ENCODE data around the gene CDH4.

The CDH4 gene

GRCh38 chr20:61420781-61421180 is 168.7 kb downstream of the CDH4 start:
- H4K8ac ChIP-seq (ENCODE audit: low read depth, low read length) = no peak overlapping the region
- H2BK120ac ChIP-seq (ENCODE audit: insufficient read depth, low read length, poor library complexity) = no peak overlapping the region
- H3K14ac ChIP-seq (ENCODE audit: low read length) = no peak overlapping the region
- no peak overlapping the region for H2AFZ ChIP-seq (ENCODE audit: insufficient read depth, low read length, poor library complexity)
- H2BK12ac ChIP-seq (ENCODE audit: low read length) = no peak overlapping the region
- H3K18ac ChIP-seq (ENCODE audit: low read length) = no peak overlapping the region
- H3K9me3 ChIP-seq (ENCODE audit: insufficient read depth, low read depth, low read length) = peaks cover 8% of the 10 kb centered on the region
- DNase-seq = no peak
- no peaks in the 10 kb centered on the region for H3K79me2 ChIP-seq (ENCODE audit: control insufficient read depth, insufficient read depth, low read length, poor library complexity)
- H3K4me2 ChIP-seq (ENCODE audit: low read length) = no peak overlapping the region
- no peaks in the 10 kb centered on the region for H3K27me3 ChIP-seq (ENCODE audit: insufficient read depth, low read length)
- no peak overlapping the region for H2BK5ac ChIP-seq (ENCODE audit: low read depth, low read length, poor library complexity)
- no peaks in the 10 kb centered on the region for H3K36me3 ChIP-seq (ENCODE audit: control insufficient read depth in 1 of 2, insufficient read depth in 2 of 2, low read length in 2 of 2)
- H4K91ac ChIP-seq (ENCODE audit: low read depth, low read length) = no peak overlapping the region
- H4K12ac ChIP-seq (ENCODE audit: low read depth, low read length) = no peak overlapping the region
- H3K27ac ChIP-seq (ENCODE audit: low read depth, low read length) = no peak overlapping the region
- no peak overlapping the region for H3K23ac ChIP-seq (ENCODE audit: low read length)
- no CpG with 5 or more reads among the region's 7 CpGs for WGBS (ENCODE audit: extremely low coverage, insufficient coverage, insufficient read length)
- H3K4me3 ChIP-seq (ENCODE audit: low read depth, low read length) = peak overlapping the region; percentile 42
- H2AK5ac ChIP-seq (ENCODE audit: low read length) = no peak overlapping the region
- H3K4ac ChIP-seq (ENCODE audit: low read depth, low read length) = no peak overlapping the region
- H3K79me1 ChIP-seq (ENCODE audit: low read length) = no peaks in the 10 kb centered on the region
- no peaks in the 10 kb centered on the region for H3K4me1 ChIP-seq (ENCODE audit: control insufficient read depth in 1 of 2, insufficient read depth in 2 of 2, low read length in 2 of 2)
- no peak overlapping the region for H3K9ac ChIP-seq (ENCODE audit: low read length)

GRCh38 chr20:61422636-61423425 is 170.8 kb downstream of the CDH4 start:
- no CpG with 5 or more reads among the region's 13 CpGs for WGBS (ENCODE audit: extremely low coverage, insufficient coverage, insufficient read length)
- Histone ChIP-seq H3K79me1 (ENCODE audit: low read length) (no peaks in the 10 kb centered on the region), H3K18ac (ENCODE audit: low read length) (no peak overlapping the region), H4K12ac (ENCODE audit: low read depth, low read length) (no peak overlapping the region), H2BK5ac (ENCODE audit: low read depth, low read length, poor library complexity) (no peak overlapping the region), H3K4me3 (ENCODE audit: low read depth, low read length) (no peak overlapping the region), H3K4me2 (ENCODE audit: low read length) (no peak overlapping the region), H4K8ac (ENCODE audit: low read depth, low read length) (no peak overlapping the region), H3K79me2 (ENCODE audit: control insufficient read depth, insufficient read depth, low read length, poor library complexity) (no peaks in the 10 kb centered on the region), H3K14ac (ENCODE audit: low read length) (no peak overlapping the region), H3K9me3 (ENCODE audit: insufficient read depth, low read depth, low read length) (peaks cover 8% of the 10 kb centered on the region), H3K27me3 (ENCODE audit: insufficient read depth, low read length) (no peaks in the 10 kb centered on the region), H3K36me3 (ENCODE audit: control insufficient read depth in 1 of 2, insufficient read depth in 2 of 2, low read length in 2 of 2) (no peaks in the 10 kb centered on the region), H2AFZ (ENCODE audit: insufficient read depth, low read length, poor library complexity) (no peak overlapping the region), H3K4me1 (ENCODE audit: control insufficient read depth in 1 of 2, insufficient read depth in 2 of 2, low read length in 2 of 2) (no peaks in the 10 kb centered on the region), H4K91ac (ENCODE audit: low read depth, low read length) (no peak overlapping the region), H3K27ac (ENCODE audit: low read depth, low read length) (no peak overlapping the region), H2BK120ac (ENCODE audit: insufficient read depth, low read length, poor library complexity) (no peak overlapping the region), H3K4ac (ENCODE audit: low read depth, low read length) (no peak overlapping the region), H2BK12ac (ENCODE audit: low read length) (no peak overlapping the region), H3K23ac (ENCODE audit: low read length) (no peak overlapping the region), H2AK5ac (ENCODE audit: low read length) (no peak overlapping the region), H3K9ac (ENCODE audit: low read length) (no peak overlapping the region)
- DNase-seq = no peak

GRCh38 chr20:61424011-61424627 is 172.1 kb downstream of the CDH4 start:
- no peak overlapping the region for H3K4ac ChIP-seq (ENCODE audit: low read depth, low read length)
- no peaks in the 10 kb centered on the region for H3K27me3 ChIP-seq (ENCODE audit: insufficient read depth, low read length)
- no peaks in the 10 kb centered on the region for H3K4me1 ChIP-seq (ENCODE audit: control insufficient read depth in 1 of 2, insufficient read depth in 2 of 2, low read length in 2 of 2)
- H3K4me2 ChIP-seq (ENCODE audit: low read length) = no peak overlapping the region
- DNase-seq = no peak
- H3K23ac ChIP-seq (ENCODE audit: low read length) = peak overlapping the region; percentile 50
- H3K9me3 ChIP-seq (ENCODE audit: insufficient read depth, low read depth, low read length) = peaks cover 8% of the 10 kb centered on the region
- H3K79me1 ChIP-seq (ENCODE audit: low read length) = no peaks in the 10 kb centered on the region
- no peak overlapping the region for H4K91ac ChIP-seq (ENCODE audit: low read depth, low read length)
- H4K12ac ChIP-seq (ENCODE audit: low read depth, low read length) = no peak overlapping the region
- no peak overlapping the region for H2AFZ ChIP-seq (ENCODE audit: insufficient read depth, low read length, poor library complexity)
- no peak overlapping the region for H3K4me3 ChIP-seq (ENCODE audit: low read depth, low read length)
- no peak overlapping the region for H2AK5ac ChIP-seq (ENCODE audit: low read length)
- H3K36me3 ChIP-seq (ENCODE audit: control insufficient read depth in 1 of 2, insufficient read depth in 2 of 2, low read length in 2 of 2) = no peaks in the 10 kb centered on the region
- no peak overlapping the region for H2BK5ac ChIP-seq (ENCODE audit: low read depth, low read length, poor library complexity)
- no peak overlapping the region for H3K14ac ChIP-seq (ENCODE audit: low read length)
- H3K9ac ChIP-seq (ENCODE audit: low read length) = no peak overlapping the region
- H4K8ac ChIP-seq (ENCODE audit: low read depth, low read length) = no peak overlapping the region
- H3K79me2 ChIP-seq (ENCODE audit: control insufficient read depth, insufficient read depth, low read length, poor library complexity) = no peaks in the 10 kb centered on the region
- no peak overlapping the region for H2BK120ac ChIP-seq (ENCODE audit: insufficient read depth, low read length, poor library complexity)
- H2BK12ac ChIP-seq (ENCODE audit: low read length) = no peak overlapping the region
- WGBS (ENCODE audit: extremely low coverage, insufficient coverage, insufficient read length) = no CpG with 5 or more reads among the region's 4 CpGs
- H3K18ac ChIP-seq (ENCODE audit: low read length) = no peak overlapping the region
- H3K27ac ChIP-seq (ENCODE audit: low read depth, low read length) = no peak overlapping the region

- Histone ChIP-seq H4K91ac (ENCODE audit: low read depth, low read length) (no peak overlapping the region), H3K79me1 (ENCODE audit: low read length) (no peaks in the 10 kb centered on the region), H2BK120ac (ENCODE audit: insufficient read depth, low read length, poor library complexity) (no peak overlapping the region), H3K27me3 (ENCODE audit: insufficient read depth, low read length) (no peaks in the 10 kb centered on the region), H3K14ac (ENCODE audit: low read length) (no peak overlapping the region), H3K4me1 (ENCODE audit: control insufficient read depth in 1 of 2, insufficient read depth in 2 of 2, low read length in 2 of 2) (no peaks in the 10 kb centered on the region), H3K4ac (ENCODE audit: low read depth, low read length) (no peak overlapping the region), H3K27ac (ENCODE audit: low read depth, low read length) (no peak overlapping the region), H4K8ac (ENCODE audit: low read depth, low read length) (no peak overlapping the region), H4K12ac (ENCODE audit: low read depth, low read length) (no peak overlapping the region), H3K23ac (ENCODE audit: low read length) (no peak overlapping the region), H3K9ac (ENCODE audit: low read length) (no peak overlapping the region), H3K18ac (ENCODE audit: low read length) (no peak overlapping the region), H2BK12ac (ENCODE audit: low read length) (no peak overlapping the region), H3K9me3 (ENCODE audit: insufficient read depth, low read depth, low read length) (peaks cover 8% of the 10 kb centered on the region), H2BK5ac (ENCODE audit: low read depth, low read length, poor library complexity) (no peak overlapping the region), H3K4me3 (ENCODE audit: low read depth, low read length) (no peak overlapping the region), H2AFZ (ENCODE audit: insufficient read depth, low read length, poor library complexity) (no peak overlapping the region), H2AK5ac (ENCODE audit: low read length) (no peak overlapping the region), H3K79me2 (ENCODE audit: control insufficient read depth, insufficient read depth, low read length, poor library complexity) (no peaks in the 10 kb centered on the region), H3K4me2 (ENCODE audit: low read length) (no peak overlapping the region), H3K36me3 (ENCODE audit: control insufficient read depth in 1 of 2, insufficient read depth in 2 of 2, low read length in 2 of 2) (no peaks in the 10 kb centered on the region)
- no CpG with 5 or more reads among the region's 25 CpGs for WGBS (ENCODE audit: extremely low coverage, insufficient coverage, insufficient read length)
- DNase-seq = no peak
Measured at GRCh38 chr20:61424628-61425420, 172.8 kb downstream of the CDH4 start.
